ENCODE data around the gene SPATC1L. TPM values are rescaled to one million over a fixed set of nuclear protein-coding genes. Genes with fewer than 3 reads are reported as not detected.
"Not testable (repeated sequence)": the region's sequence is repeated elsewhere in the genome, so short reads cannot be mapped to it uniquely, and the experiment has no call there.

SPATC1L gene
- 9.0 TPM for polyA plus RNA-seq (ENCODE audit: insufficient read length)
- long read RNA-seq, donor 1, transcript SPATC1L-202 (4 exons, 1,182 nt), result major isoform, 17 of 17 reads
- long read RNA-seq, donor 1, partial matches to known transcripts, result 0 of 17 reads
- long read RNA-seq, donor 1, other reads (novel, unspliced or antisense), result 0 of 17 reads
- long read RNA-seq, donor 2, partial matches to known transcripts, result 0 of 4 reads
- long read RNA-seq, donor 2, other reads (novel, unspliced or antisense), result 0 of 4 reads
- long read RNA-seq, donor 3, transcript SPATC1L-202 (4 exons, 1,182 nt), result major isoform, 9 of 9 reads
- long read RNA-seq, donor 3, partial matches to known transcripts, result 0 of 9 reads
- long read RNA-seq, donor 3, other reads (novel, unspliced or antisense), result 0 of 9 reads
- long read RNA-seq, donor 4, partial matches to known transcripts, result 0 of 1 reads
- long read RNA-seq, donor 4, other reads (novel, unspliced or antisense), result 0 of 1 reads
- long read RNA-seq, donor 5, transcript SPATC1L-202 (4 exons, 1,182 nt), result major isoform, 5 of 5 reads
- long read RNA-seq, donor 5, partial matches to known transcripts, result 0 of 5 reads
- long read RNA-seq, donor 5, other reads (novel, unspliced or antisense), result 0 of 5 reads
- long read RNA-seq, donor 6, transcript SPATC1L-202 (4 exons, 1,182 nt), result major isoform, 20 of 20 reads
- long read RNA-seq, donor 6, partial matches to known transcripts, result 0 of 20 reads
- long read RNA-seq, donor 6, other reads (novel, unspliced or antisense), result 0 of 20 reads
- long read RNA-seq, donor 7, transcript SPATC1L-202 (4 exons, 1,182 nt), result major isoform, 8 of 8 reads
- long read RNA-seq, donor 7, partial matches to known transcripts, result 0 of 8 reads
- long read RNA-seq, donor 7, other reads (novel, unspliced or antisense), result 0 of 8 reads
- long read RNA-seq, donor 8, partial matches to known transcripts, result 0 of 1 reads
- long read RNA-seq, donor 8, other reads (novel, unspliced or antisense), result 0 of 1 reads

DNA sequence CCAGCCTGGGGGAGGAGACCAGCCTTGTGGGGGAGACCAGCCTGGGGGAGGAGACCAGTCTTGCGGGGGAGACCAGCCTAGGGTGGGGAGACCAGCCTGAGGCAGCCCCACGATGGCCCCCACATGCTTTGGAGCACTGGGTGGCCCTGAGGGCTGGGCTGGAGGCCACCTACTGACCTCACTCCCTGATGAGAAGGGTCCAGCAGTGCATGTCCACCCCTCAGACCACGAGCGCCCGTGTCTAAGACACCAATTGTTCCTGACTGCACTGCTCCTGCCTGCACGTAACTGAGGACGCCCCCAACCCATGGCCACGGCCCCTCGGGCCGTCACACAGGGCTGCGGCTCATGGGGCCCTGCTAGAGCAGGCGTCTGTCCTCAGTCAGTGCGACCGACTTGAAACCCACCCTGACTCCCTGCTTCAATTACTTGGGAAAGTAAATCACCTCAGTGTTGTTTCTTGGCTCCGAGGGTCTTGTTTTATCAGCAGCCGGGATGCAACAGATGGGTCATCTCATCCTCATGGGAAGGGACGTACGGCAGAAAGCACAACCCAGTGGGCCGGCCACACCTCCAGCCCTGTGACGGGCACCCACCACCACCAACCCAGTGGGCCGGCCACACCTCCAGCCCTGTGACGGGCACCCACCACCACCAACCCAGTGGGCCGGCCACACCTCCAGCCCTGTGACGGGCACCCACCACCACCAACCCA lies at the start of gene SPATC1L:
SPATC1L (minus strand) TSS at position 550 of the 715 bp plus-strand sequence. CDS start 1,643 bp downstream, outside the sequence.
- peak; percentile 89 for DNase-seq

GRCh38 chr21:46229923-46230260 lies 45.6 kb upstream of the SPATC1L start:
- DNase-seq, result no peak

DNA sequence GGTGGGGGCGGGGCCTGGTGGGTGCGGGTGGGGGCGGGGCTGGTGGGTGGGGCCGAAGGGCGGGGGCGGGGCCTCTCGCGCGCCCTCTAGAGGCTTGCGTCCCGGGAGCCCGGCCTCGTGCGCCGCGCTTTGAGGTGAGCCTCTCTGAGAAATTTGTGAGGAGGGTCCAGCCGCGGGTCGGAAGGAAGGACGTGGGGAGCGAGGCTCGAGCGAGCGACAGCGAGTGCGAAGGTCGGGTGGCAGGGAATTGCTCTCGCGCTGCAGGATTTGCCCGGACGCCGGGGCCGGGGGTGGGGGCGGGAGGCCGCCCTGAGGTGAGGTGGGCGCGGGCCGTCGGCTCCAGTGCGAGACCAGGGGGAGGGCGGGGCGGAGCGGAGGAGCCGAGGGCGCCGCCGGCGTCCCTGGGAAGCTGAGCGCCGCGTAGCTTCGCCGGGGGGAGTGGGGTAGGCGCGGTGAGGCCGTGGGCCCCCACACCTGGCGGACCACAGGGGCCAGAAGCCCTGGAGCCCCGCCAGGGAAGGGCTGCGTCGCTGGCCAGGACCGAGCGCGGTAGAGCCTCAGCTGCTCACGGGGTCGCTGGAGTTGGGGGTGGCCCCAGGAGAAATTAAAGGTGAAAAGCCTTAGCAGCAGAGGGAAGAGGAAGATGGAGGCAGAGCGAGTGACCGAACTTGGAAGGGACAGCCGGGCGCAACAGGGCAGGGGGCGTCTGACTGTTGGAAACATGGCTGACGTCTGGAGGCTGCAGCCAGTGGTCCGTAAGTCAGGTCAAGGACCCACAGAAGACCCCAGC lies 45.1 kb upstream of the SPATC1L start:
- DNase-seq, result no peak

DNA sequence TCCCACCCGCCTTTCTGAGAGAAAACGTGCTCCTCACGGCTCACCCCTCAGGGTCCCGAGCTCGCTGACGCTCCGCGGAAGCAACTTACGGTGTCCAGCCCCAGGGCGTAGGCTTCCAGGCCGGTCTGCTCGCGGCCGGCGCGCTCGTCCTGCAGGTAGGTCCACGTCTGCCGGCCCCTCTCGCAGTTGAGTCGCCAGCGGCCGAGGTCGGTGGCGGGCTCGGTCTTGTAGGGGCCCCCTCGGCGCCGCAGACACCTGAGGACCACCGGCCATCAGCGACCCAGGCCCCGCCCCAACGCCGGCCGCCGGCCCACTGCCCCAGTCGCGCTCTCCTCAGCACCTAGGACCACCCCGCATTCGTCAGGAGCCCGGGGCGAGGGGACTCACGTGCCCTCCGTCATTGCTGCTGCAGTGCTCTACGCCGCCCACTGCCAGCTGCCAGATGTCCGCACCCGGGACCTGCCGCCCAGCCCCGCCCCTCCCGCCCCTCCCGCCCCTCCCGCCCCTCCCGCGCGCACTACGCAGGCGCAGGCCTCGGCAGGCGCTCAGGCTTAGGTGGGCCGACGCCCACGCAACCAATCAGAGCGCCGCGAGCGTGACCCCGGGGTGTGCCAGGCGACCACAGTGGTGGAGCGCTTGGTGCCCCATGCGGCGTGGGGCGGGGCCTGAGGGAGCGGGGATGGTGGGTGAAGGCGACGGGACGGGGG lies 44.2 kb upstream of the SPATC1L start, which contains the start of gene LSS:
LSS (minus strand) TSS at position 430 of the 707 bp plus-strand sequence; CDS start at position 401, 29 bp downstream.
- DNase-seq, result peak; percentile 96

DNA sequence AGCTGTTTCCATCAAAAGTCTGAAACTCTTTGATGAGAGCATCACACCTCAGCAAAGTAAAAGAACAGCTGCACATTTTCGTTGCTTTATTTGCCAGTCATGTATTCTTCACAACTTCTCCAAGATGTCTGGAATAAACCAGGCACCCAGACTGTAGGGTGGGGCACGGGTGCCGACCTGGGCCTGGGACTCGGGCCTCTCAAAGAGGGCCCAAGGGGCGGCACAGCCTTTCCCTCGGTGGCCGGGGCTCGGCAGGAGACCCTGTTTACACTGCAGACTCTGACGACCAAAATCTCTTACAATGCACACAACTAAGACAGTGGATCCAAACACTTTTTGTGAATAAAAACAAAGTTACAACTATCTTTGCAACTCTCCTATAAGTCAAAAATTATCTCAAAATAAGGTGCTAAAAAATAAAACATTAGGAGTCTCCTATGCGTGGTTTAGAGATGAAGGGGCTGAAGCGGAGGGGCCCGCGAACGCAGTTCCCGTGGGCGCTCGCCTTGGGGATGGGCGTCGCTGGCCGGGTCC lies 43.6 kb upstream of the SPATC1L start:
- no peak for DNase-seq

- DNase-seq, result no peak
Measured at GRCh38 chr21:46226920-46227599, 42.8 kb upstream of the SPATC1L start.

GRCh38 chr21:46226146-46226545 lies 41.9 kb upstream of the SPATC1L start:
- no peak for DNase-seq

GRCh38 chr21:46223661-46224060 lies 39.4 kb upstream of the SPATC1L start:
- not testable (repeated sequence) for DNase-seq

GRCh38 chr21:46223217-46223616 lies 39.0 kb upstream of the SPATC1L start:
- no peak for DNase-seq

DNA sequence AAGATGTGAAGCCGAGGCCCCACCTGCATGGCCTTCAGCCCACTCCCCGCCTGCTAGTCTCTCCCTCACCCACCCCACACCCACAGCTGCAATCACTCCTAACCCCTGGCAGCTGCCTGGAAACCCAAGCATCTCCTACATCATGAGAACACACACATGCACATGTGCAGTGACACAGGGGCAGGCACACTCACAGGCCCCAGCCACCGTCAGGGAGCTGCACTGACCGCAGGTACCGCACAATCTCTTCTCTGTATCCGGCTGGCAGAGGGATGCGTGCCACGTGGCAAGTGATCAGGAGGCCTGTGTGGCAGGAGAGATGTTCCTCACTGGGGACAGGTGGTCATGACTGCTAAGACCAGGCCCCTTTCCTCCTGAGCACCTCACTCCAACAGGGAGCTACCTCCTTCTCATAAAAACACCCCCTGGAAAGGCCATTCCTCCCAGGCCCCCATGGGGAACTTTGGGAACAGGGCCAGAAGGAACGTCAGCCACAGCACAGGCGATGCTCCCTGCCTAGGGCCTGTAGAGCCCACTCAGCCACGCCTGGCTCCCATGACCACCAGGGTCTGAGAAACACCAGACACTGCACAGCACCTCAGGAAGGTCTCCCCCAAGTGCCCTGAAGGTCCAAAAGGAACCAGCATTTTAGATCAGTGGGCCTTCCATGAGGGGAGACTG lies 38.3 kb upstream of the SPATC1L start:
- no peak for DNase-seq

DNA sequence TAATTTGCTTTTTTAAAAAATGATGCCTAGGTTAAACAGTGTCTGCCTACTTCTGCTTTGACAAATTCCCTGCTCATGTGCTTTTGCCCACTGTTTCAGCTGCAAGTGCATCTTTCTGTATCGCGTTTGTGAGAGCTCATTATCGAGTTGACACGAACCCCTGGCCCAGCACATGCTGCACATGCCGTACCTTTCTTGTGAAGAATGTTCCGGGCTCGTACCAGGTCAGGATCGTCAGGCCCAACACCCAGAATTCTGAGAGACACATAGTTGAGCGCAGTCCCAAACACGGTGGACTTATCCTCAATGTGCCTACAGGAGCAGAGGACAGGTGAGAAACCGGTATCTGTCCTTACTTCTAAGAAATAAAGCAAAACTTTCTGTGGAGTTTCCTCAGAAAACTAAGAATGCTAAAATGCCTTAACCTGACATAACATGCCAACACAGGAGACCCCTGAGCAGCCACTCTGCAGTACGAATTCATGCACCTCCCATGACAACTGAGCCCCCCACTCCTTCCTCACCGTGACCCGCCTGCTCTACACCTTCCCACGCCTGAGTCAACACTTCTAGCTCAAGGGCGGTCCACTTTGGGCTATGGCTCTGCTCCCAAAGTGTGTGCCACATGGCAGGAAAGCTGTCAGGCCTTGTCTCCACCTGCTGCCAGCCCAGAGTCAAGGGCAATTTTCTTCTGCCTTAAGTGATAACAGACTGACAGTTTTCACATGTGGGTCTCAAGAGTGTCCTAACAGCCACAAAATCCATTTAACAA lies 37.6 kb upstream of the SPATC1L start:
- no peak for DNase-seq

DNA sequence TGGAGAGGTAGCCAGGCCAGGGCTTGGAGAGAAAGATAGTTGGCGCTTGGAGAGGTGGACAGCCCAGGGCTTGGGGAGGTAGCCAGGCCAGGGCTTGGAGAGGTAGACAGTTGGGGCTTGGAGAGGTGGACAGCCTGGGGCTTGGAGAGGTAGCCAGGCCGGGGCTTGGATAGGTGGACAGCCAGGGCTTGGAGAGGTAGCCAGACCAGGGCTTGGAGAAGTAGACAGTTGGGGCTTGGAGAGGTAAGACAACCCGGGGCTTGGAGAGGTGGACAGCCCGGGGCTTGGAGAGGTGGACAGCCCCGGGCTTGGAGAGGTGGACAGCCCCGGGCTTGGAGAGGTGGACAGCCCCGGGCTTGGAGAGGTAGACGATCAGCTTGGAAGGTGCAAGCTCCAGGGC lies 36.6 kb upstream of the SPATC1L start:
- DNase-seq, result no peak

GRCh38 chr21:46220275-46220810 lies 36.1 kb upstream of the SPATC1L start:
- no peak for DNase-seq

- no peak for DNase-seq
Measured at GRCh38 chr21:46219591-46220239, 35.5 kb upstream of the SPATC1L start.

DNA sequence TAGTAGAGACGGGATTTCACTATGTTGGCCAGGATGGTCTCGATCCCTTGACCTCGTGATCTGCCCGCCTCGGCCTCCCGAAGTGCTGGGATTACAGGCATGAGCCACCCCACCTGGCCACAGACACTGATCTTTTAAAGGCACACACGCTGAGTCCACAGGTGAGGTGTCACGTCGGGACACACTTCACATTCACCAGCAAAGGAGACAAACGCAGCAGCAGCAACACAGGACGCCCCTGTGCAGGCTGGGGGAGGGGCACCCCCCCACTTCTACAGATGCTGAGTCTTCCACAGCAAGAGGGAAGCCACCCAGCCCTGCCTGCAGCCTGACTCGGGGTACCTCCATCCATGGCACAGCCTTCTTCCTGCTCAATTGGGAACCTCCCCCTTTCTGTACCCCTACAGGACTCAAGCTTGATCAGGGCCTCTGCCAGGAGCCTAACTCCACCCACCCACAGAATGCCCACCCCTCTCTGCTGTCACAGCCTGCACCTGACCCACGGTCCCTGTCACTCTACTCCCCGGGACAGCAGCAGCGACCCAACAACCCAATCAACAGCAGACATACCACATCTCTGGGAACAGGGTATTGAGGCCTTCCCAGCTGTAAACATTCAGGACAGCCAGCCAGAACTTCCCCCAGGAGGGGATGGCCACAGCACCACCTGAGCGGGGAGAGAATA lies 34.8 kb upstream of the SPATC1L start:
- DNase-seq, result no peak

GRCh38 chr21:46217511-46218196 lies 33.4 kb upstream of the SPATC1L start:
- DNase-seq, result no peak
